Activated T-helper 2 cell treated with anti-CD3 and anti-CD28 coated beads, Interferon-gamma antibody, Interleukin-2, Interleukin-4, amounts not matched to agents 10 μg/mL and 5 μg/mL and 100 μg/mL, durations not matched to agents 14 hours and 24 hours and 36 hours (primary cell): ENCODE data around the gene DOCK3. TPM values are rescaled to one million over a fixed set of nuclear protein-coding genes. Genes with fewer than 3 reads are reported as not detected.
"Not testable (repeated sequence)": the region's sequence is repeated elsewhere in the genome, so short reads cannot be mapped to it uniquely, and the experiment has no call there.

Experiments used
- DNase-seq: peaks from one replicate; pipeline ENCODE4 v3.0.0; 2021; ENCODE audit warnings: low spot score
- H3K27ac Mint-ChIP-seq: one replicate; pipeline ENCODE4 v1.8.0; 2021; ENCODE audit warnings: mixed read lengths
- H3K27me3 Mint-ChIP-seq: one replicate; pipeline ENCODE4 v1.8.0; 2021; ENCODE audit warnings: low read depth, mixed read lengths
- H3K36me3 Mint-ChIP-seq: one replicate; pipeline ENCODE4 v1.8.0; 2021; ENCODE audit warnings: low read depth, mixed read lengths
- H3K4me1 Mint-ChIP-seq: one replicate; pipeline ENCODE4 v1.8.0; 2021; ENCODE audit warnings: low read depth, mixed read lengths
- H3K4me3 Mint-ChIP-seq: one replicate; pipeline ENCODE4 v1.8.0; 2021; ENCODE audit warnings: low read depth, mild to moderate bottlenecking, moderate library complexity, mixed read lengths
- H3K9me3 Mint-ChIP-seq: one replicate; pipeline ENCODE4 v1.8.0; 2021; ENCODE audit warnings: mixed read lengths
- intact Hi-C: fragments of 100-400 bp; cut with micrococcal nuclease; formaldehyde crosslinking; loops from one replicate; pipeline ENCODE4 v1.15.1; 2023
- total RNA-seq: library from RNA; stranded (reverse); gene quantifications from 2 replicates; pipeline ENCODE4 v1.2.3, GENCODE V29; 2022

The DOCK3 gene
- total RNA-seq, 1 donor from 2014 or later: 1.4 TPM

GRCh38 chr3:50805321-50805720 is 130.6 kb downstream of the DOCK3 start:
- H3K4me1 Mint-ChIP-seq: no peaks in the 10 kb centered on the region

GRCh38 chr3:50806031-50806430 is 131.3 kb downstream of the DOCK3 start:
- intact Hi-C loops: no loop called here
- Mint-ChIP-seq H3K27ac (no peak overlapping the region), H3K4me3 (no peak overlapping the region), H3K9me3 (peaks cover 28% of the 10 kb centered on the region), H3K4me1 (no peaks in the 10 kb centered on the region), H3K27me3 (no peaks in the 10 kb centered on the region), H3K36me3 (no peaks in the 10 kb centered on the region)
- no peak for DNase-seq

More at GRCh38 chr3:50805321-50805720, 130.6 kb downstream of the DOCK3 start:
- Mint-ChIP-seq H3K27me3 (no peaks in the 10 kb centered on the region), H3K36me3 (no peaks in the 10 kb centered on the region), H3K9me3 (peaks cover 35% of the 10 kb centered on the region), H3K4me3 (no peak overlapping the region), H3K27ac (no peak overlapping the region)
- intact Hi-C loops: no loop called here
- DNase-seq: no peak

GRCh38 chr3:50806806-50807205 is 132.1 kb downstream of the DOCK3 start:
- no peaks in the 10 kb centered on the region for H3K27me3 Mint-ChIP-seq
- no peak for DNase-seq
- intact Hi-C loops: no loop called here
- H3K4me1 Mint-ChIP-seq: no peaks in the 10 kb centered on the region
- H3K27ac Mint-ChIP-seq: no peak overlapping the region
- peaks cover 20% of the 10 kb centered on the region for H3K9me3 Mint-ChIP-seq
- H3K4me3 Mint-ChIP-seq: no peak overlapping the region
- no peaks in the 10 kb centered on the region for H3K36me3 Mint-ChIP-seq

GRCh38 chr3:50807266-50807665 is 132.5 kb downstream of the DOCK3 start:
- Mint-ChIP-seq H3K27ac (no peak overlapping the region), H3K9me3 (peaks cover 15% of the 10 kb centered on the region), H3K4me1 (no peaks in the 10 kb centered on the region), H3K4me3 (no peak overlapping the region), H3K27me3 (no peaks in the 10 kb centered on the region), H3K36me3 (no peaks in the 10 kb centered on the region)
- intact Hi-C loops: no loop called here
- no peak for DNase-seq

- Mint-ChIP-seq H3K27me3 (no peaks in the 10 kb centered on the region), H3K4me3 (no peak overlapping the region), H3K27ac (no peak overlapping the region), H3K36me3 (no peaks in the 10 kb centered on the region), H3K9me3 (no peaks in the 10 kb centered on the region), H3K4me1 (peaks cover 4% of the 10 kb centered on the region)
- DNase-seq: no peak
- intact Hi-C loops: no loop called here
These were observed 137.2 kb downstream of the DOCK3 start for GRCh38 chr3:50811893-50812292.

GRCh38 chr3:50815844-50816243 is 141.1 kb downstream of the DOCK3 start:
- H3K4me1 Mint-ChIP-seq: peaks cover 4% of the 10 kb centered on the region
- DNase-seq: no peak
- intact Hi-C loops: no loop called here

GRCh38 chr3:50816894-50817293 is 142.2 kb downstream of the DOCK3 start:
- H3K27me3 Mint-ChIP-seq: no peaks in the 10 kb centered on the region
- no peaks in the 10 kb centered on the region for H3K9me3 Mint-ChIP-seq
- no peak overlapping the region for H3K27ac Mint-ChIP-seq
- no peak for DNase-seq
- H3K4me3 Mint-ChIP-seq: no peak overlapping the region
- peaks cover 4% of the 10 kb centered on the region for H3K4me1 Mint-ChIP-seq
- intact Hi-C loops: no loop called here
- no peaks in the 10 kb centered on the region for H3K36me3 Mint-ChIP-seq

More at GRCh38 chr3:50815844-50816243, 141.1 kb downstream of the DOCK3 start:
- no peaks in the 10 kb centered on the region for H3K27me3 Mint-ChIP-seq
- H3K27ac Mint-ChIP-seq: no peak overlapping the region
- H3K4me3 Mint-ChIP-seq: no peak overlapping the region
- H3K9me3 Mint-ChIP-seq: no peaks in the 10 kb centered on the region
- H3K36me3 Mint-ChIP-seq: no peaks in the 10 kb centered on the region

- Mint-ChIP-seq H3K27ac (no peak overlapping the region), H3K4me1 (peaks cover 4% of the 10 kb centered on the region), H3K36me3 (no peaks in the 10 kb centered on the region), H3K4me3 (no peak overlapping the region), H3K9me3 (no peaks in the 10 kb centered on the region), H3K27me3 (no peaks in the 10 kb centered on the region)
- intact Hi-C loops: no loop called here
- DNase-seq: no peak
These were observed 143.2 kb downstream of the DOCK3 start for GRCh38 chr3:50817756-50818529.

- intact Hi-C loops: no loop called here
- Mint-ChIP-seq H3K27me3 (no peaks in the 10 kb centered on the region), H3K9me3 (no peaks in the 10 kb centered on the region), H3K4me3 (no peak overlapping the region), H3K4me1 (peaks cover 4% of the 10 kb centered on the region), H3K36me3 (no peaks in the 10 kb centered on the region), H3K27ac (no peak overlapping the region)
- no peak for DNase-seq
These were observed 145.2 kb downstream of the DOCK3 start for GRCh38 chr3:50819882-50820281.

GRCh38 chr3:50825841-50826240 is 151.1 kb downstream of the DOCK3 start:
- Mint-ChIP-seq H3K4me1 (no peaks in the 10 kb centered on the region), H3K9me3 (no peaks in the 10 kb centered on the region), H3K27ac (no peak overlapping the region), H3K27me3 (no peaks in the 10 kb centered on the region), H3K4me3 (no peak overlapping the region), H3K36me3 (no peaks in the 10 kb centered on the region)
- intact Hi-C loops: no loop called here
- DNase-seq: no peak

GRCh38 chr3:50830451-50830850 is 155.7 kb downstream of the DOCK3 start:
- Mint-ChIP-seq H3K36me3 (no peaks in the 10 kb centered on the region), H3K4me3 (no peak overlapping the region), H3K27ac (no peak overlapping the region), H3K9me3 (peaks cover 12% of the 10 kb centered on the region), H3K4me1 (no peaks in the 10 kb centered on the region), H3K27me3 (no peaks in the 10 kb centered on the region)
- no peak for DNase-seq
- intact Hi-C loops: no loop called here

- peaks cover 12% of the 10 kb centered on the region for H3K9me3 Mint-ChIP-seq
- H3K27me3 Mint-ChIP-seq, DNase-seq, H3K36me3 Mint-ChIP-seq, H3K27ac Mint-ChIP-seq, H3K4me1 Mint-ChIP-seq, H3K4me3 Mint-ChIP-seq, intact Hi-C loops: not testable (repeated sequence)
These were observed 156.3 kb downstream of the DOCK3 start for GRCh38 chr3:50831009-50831408.

GRCh38 chr3:50840983-50841489 is 166.3 kb downstream of the DOCK3 start:
- no peak for DNase-seq
- no peaks in the 10 kb centered on the region for H3K9me3 Mint-ChIP-seq
- H3K4me1 Mint-ChIP-seq: peaks cover 1% of the 10 kb centered on the region
- intact Hi-C loops: no loop called here
- no peak overlapping the region for H3K4me3 Mint-ChIP-seq
- H3K27me3 Mint-ChIP-seq: peaks cover 3% of the 10 kb centered on the region
- H3K36me3 Mint-ChIP-seq: no peaks in the 10 kb centered on the region
- H3K27ac Mint-ChIP-seq: no peak overlapping the region
